SK-N-SH (cell line): ENCODE measurements around the gene NUDT10. TPM values are rescaled to one million over a fixed set of nuclear protein-coding genes. Genes with fewer than 3 reads are reported as not detected.

Source experiments
- CTCF ChIA-PET: fragments of 300-600, 350-600 bp; formaldehyde crosslinking; extraction: SDS; loops from one replicate; lab custom pipeline; 2021; lab: Yijun Ruan, JAX
- POLR2A ChIA-PET: fragments of 350-600 bp; sonication (Branson Sonifier 250); formaldehyde crosslinking; extraction: SDS; loops from one replicate; lab custom pipeline; 2020; ENCODE audit warnings: antibody characterized with exemption, inconsistent platforms; lab: Yijun Ruan, JAX
- DNase-seq: peaks from one replicate; pipeline ENCODE4 v3.0.0; 2012
- H2AFZ ChIP-seq: fragments of 200-600 bp; sonication (generic); 2 replicates; pipeline ENCODE4 v1.8.1; 2016; ENCODE audit warnings: antibody characterized with exemption, mild to moderate bottlenecking, low read depth
- H3F3A ChIP-seq: fragments of 200-600 bp; sonication (generic); replicated peaks from 2 replicates; pipeline ENCODE3; 2016; ENCODE audit warnings: antibody characterized with exemption, mild to moderate bottlenecking; ENCODE audit not compliant: insufficient read depth
- H3K27ac ChIP-seq, 2 experiments: fragments of 200-500 bp in 1 of 2; fragments of 200-600 bp in 1 of 2; sonication (Bioruptor generic) in 1 of 2; sonication (generic), shearing (Covaris generic) in 1 of 2; 2 replicates each; pipeline versions ENCODE4 v1.5.1 to v1.6.1; 2014 to 2016; ENCODE audit warnings: low read depth in 2 of 2, inconsistent platforms in 1 of 2, low read length in 1 of 2, mild to moderate bottlenecking in 1 of 2, mixed read lengths in 1 of 2
- H3K27me3 ChIP-seq: fragments of 200-600 bp; sonication (generic), shearing (Covaris generic); 2 replicates; pipeline ENCODE4 v1.6.1; 2016; ENCODE audit warnings: mixed run types; ENCODE audit not compliant: insufficient read depth
- H3K36me3 ChIP-seq, 2 experiments: fragments of 200-500 bp in 1 of 2; fragments of 200-600 bp in 1 of 2; sonication (Bioruptor generic) in 1 of 2; sonication (generic) in 1 of 2; replicated peaks in 1 of 2; 2 replicates each; pipeline versions ENCODE3 to v1.5.1; 2014 to 2016; ENCODE audit warnings: low read length in 1 of 2, mild to moderate bottlenecking in 1 of 2; ENCODE audit not compliant: insufficient read depth in 2 of 2, control insufficient read depth in 1 of 2
- H3K4me1 ChIP-seq, 2 experiments: fragments of 200-500 bp in 1 of 2; fragments of 200-600 bp in 1 of 2; sonication (Bioruptor generic) in 1 of 2; sonication (generic), shearing (Covaris generic) in 1 of 2; 2 replicates each; pipeline versions ENCODE4 v1.5.1 to v1.6.1; 2014 to 2016; ENCODE audit warnings: low read depth in 1 of 2, low read length in 1 of 2, mixed run types in 1 of 2; ENCODE audit not compliant: insufficient read depth in 2 of 2, control insufficient read depth in 1 of 2
- H3K4me2 ChIP-seq: fragments of 200-600 bp; sonication (generic), shearing (Covaris generic); 2 replicates; pipeline ENCODE4 v1.6.1; 2017; ENCODE audit warnings: mixed run types
- H3K4me3 ChIP-seq, 2 experiments: fragments of 200-500 bp in 1 of 2; fragments of 200-600 bp in 1 of 2; sonication (Bioruptor generic) in 1 of 2; sonication (generic), shearing (Covaris generic) in 1 of 2; 2 replicates each; pipeline versions ENCODE4 v1.5.1 to v1.8.1; 2014 to 2016; ENCODE audit warnings: low read depth in 2 of 2, inconsistent platforms in 1 of 2, low read length in 1 of 2, mild to moderate bottlenecking in 1 of 2, mixed read lengths in 1 of 2, moderate library complexity in 1 of 2
- H3K79me2 ChIP-seq: fragments of 200-600 bp; sonication (generic); 2 replicates; pipeline ENCODE4 v1.8.1; 2017; ENCODE audit warnings: mild to moderate bottlenecking; ENCODE audit not compliant: insufficient read depth
- H3K9ac ChIP-seq: fragments of 200-600 bp; sonication (generic); 2 replicates; pipeline ENCODE4 v1.6.1; 2017; ENCODE audit warnings: mixed run types
- H3K9me2 ChIP-seq: fragments of 200-600 bp; sonication (generic); 2 replicates; pipeline ENCODE4 v1.6.1; 2017; ENCODE audit warnings: mixed run types
- H3K9me3 ChIP-seq: fragments of 200-600 bp; sonication (generic); 2 replicates; pipeline ENCODE4 v1.6.1; 2017; ENCODE audit warnings: mixed run types, mild to moderate bottlenecking, moderate library complexity
- H4K20me1 ChIP-seq: fragments of 200-600 bp; sonication (generic); 2 replicates; pipeline ENCODE4 v1.6.1; 2017; ENCODE audit warnings: mild to moderate bottlenecking, mixed run types; ENCODE audit not compliant: insufficient read depth
- CHD2 ChIP-seq: fragments of 150-350 bp; IDR thresholded peaks from 2 replicates; pipeline ENCODE4 v1.6.1; 2018; ENCODE audit warnings: low read length; ENCODE audit not compliant: partially characterized antibody
- ELF1 ChIP-seq: IDR thresholded peaks from 2 replicates; pipeline ENCODE4 v1.4.0; 2012
- MAX ChIP-seq: IDR thresholded peaks from 2 replicates; pipeline ENCODE4 v1.4.0; 2012; ENCODE audit warnings: low read depth
- PBX3 ChIP-seq: IDR thresholded peaks from 2 replicates; pipeline ENCODE4; 2012
- RCOR1 ChIP-seq: fragments of 150-350 bp; IDR thresholded peaks from 2 replicates; pipeline ENCODE4 v1.6.1; 2017; ENCODE audit warnings: antibody characterized with exemption, low read length
- SIN3A ChIP-seq: IDR thresholded peaks from 2 replicates; pipeline ENCODE4 v1.6.1; 2012; ENCODE audit warnings: low read depth, mild to moderate bottlenecking, low read length, moderate library complexity, borderline replicate concordance
- SMC3 ChIP-seq: IDR thresholded peaks from 2 replicates; pipeline ENCODE4 v1.6.1; 2012; ENCODE audit warnings: low read depth, low read length, improper control_type of control experiment
- USF2 ChIP-seq: fragments of 150-350 bp; IDR thresholded peaks from 2 replicates; pipeline ENCODE4 v1.6.1; 2017; ENCODE audit warnings: antibody characterized with exemption, low read length, low read depth, borderline replicate concordance
- ZBTB33 ChIP-seq: IDR thresholded peaks from 2 replicates; pipeline ENCODE4 v1.4.0; 2012; ENCODE audit warnings: low read depth, borderline replicate concordance
- WGBS: methylation state at CpG from one replicate; pipeline ENCODE4 v1.1.6; 2017; ENCODE audit warnings: low lambda C conversion rate; 5-methylcytosine and 5-hydroxymethylcytosine counted together
- polyA plus RNA-seq, 3 experiments: library from polyadenylated mRNA; depleted of rRNA; stranded (reverse); fragments of >200 nt; gene quantifications; 2 replicates each; pipeline ENCODE4 v1.2.3, GENCODE V29; 2012

Gene NUDT10
- polyA plus RNA-seq, 1 of the 3 experiments (the other 2 are of a cell fraction), result 2.3 TPM

- Histone ChIP-seq H4K20me1 (no peaks in the 10 kb centered on the region), H3F3A (no peaks in the 10 kb centered on the region), H3K4me3 (no peak overlapping the region), H3K4me2 (no peak overlapping the region), H3K9me3 (no peaks in the 10 kb centered on the region), H3K9me2 (no peaks in the 10 kb centered on the region), H2AFZ (no peak overlapping the region), H3K79me2 (no peaks in the 10 kb centered on the region), H3K9ac (no peak overlapping the region), H3K4me1 (no peaks in the 10 kb centered on the region), H3K27ac (no peak overlapping the region), H3K27me3 (no peaks in the 10 kb centered on the region), H3K36me3 (no peaks in the 10 kb centered on the region)
- ChIA-PET CTCF (no interaction called here), POLR2A (no interaction called here)
- WGBS, result 6% methylated on average over 3 of the region's 3 CpGs
- no peak for TF ChIP-seq ELF1
- no peak for TF ChIP-seq RCOR1
- no peak for TF ChIP-seq CHD2
- no peak for TF ChIP-seq ZBTB33
- no peak for TF ChIP-seq USF2
- DNase-seq, result no peak
These were observed 40.2 kb upstream of the NUDT10 start for GRCh38 chrX:51292421-51292820.

DNA sequence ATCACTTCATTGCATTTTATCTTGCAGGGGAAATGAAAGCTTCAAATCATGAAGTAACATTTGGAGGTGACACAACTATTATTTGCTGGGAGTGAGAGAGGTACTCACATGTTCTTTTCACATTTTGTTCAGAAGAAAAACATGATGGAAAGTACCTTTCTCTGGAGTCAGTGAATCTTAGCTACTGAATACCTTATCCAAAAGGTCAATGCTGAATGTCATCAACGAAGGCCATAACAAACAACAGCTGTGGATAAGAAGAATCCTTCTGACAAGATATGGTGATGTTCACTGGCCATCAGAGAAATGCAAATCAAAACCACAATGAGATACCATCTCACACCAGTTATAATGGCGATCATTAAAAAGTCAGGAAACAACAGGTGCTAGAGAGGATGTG lies 36.5 kb upstream of the NUDT10 start:
- Histone ChIP-seq H3K4me2 (no peak overlapping the region), H3K79me2 (no peaks in the 10 kb centered on the region), H3F3A (no peaks in the 10 kb centered on the region), H3K27ac (no peak overlapping the region), H3K9me3 (no peaks in the 10 kb centered on the region), H3K36me3 (no peaks in the 10 kb centered on the region), H3K27me3 (no peaks in the 10 kb centered on the region; the same call in 1 of the 2 replicates), H3K9ac (no peak overlapping the region), H3K4me1 (no peaks in the 10 kb centered on the region), H4K20me1 (no peaks in the 10 kb centered on the region), H2AFZ (no peak overlapping the region), H3K4me3 (no peak overlapping the region), H3K9me2 (no peaks in the 10 kb centered on the region)
- CTCF ChIA-PET, result no interaction called here
- DNase-seq, result no peak
- 5% methylated on average over 2 of the region's 2 CpGs for WGBS
- POLR2A ChIA-PET, result no interaction called here
- TF ChIP-seq SMC3 (no peak), PBX3 (no peak), SIN3A (no peak), MAX (no peak), USF2 (no peak)
- TF ChIP-seq, all 33 proteins: peak for 0
